Superior temporal gyrus (tissue), 1 donor: ENCODE results near the gene ZNF302.
A peak's percentile ranks its signal among the peaks of the same experiment; 100 is the strongest.
"Not testable (repeated sequence)": the region's sequence is repeated elsewhere in the genome, so short reads cannot be mapped to it uniquely, and the experiment has no call there.

Experiments
- DNase-seq: peaks from one replicate; pipeline ENCODE4 v3.0.0-alpha.2; 2016; ENCODE audit errors: extremely low spot score

Gene ZNF302

DNA sequence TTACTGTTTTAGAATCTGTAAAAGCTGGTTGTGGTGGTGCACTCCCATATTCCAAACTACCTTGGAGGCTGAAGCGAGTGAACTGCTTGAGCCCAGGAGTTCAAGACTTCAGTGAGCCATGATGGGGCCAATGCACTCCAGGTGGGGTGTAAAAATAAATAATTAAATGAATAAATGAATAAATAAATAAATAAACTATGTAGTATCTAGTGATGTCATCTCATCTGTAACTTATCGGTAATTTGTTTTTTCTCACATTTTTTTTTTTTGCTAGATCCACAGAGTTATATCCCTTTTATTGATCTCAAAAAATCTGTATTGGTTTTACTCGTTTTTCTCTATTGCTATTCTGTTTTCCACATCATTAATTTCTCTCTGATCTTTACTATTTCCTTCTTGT lies 5.5 kb upstream of the ZNF302 start:
- no peak for DNase-seq

DNA sequence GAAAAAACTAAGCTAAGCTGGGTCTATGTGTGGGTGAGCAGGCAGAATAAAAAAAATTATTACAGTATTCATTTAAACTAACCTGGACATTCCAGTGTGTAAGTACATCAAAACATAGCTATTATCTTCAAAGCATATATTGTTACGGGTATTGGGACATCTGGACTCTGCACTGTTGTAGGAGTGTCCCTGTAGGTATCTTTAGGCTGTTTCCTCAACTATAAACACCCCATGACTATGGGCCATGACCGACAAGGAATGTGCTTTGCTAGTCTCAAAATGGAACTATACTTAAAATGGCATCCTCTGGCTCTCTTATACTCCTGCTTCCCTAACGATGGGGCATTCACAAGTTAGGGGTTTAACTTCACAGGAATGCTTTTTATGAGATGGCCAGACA lies 3.9 kb upstream of the ZNF302 start:
- no peak for DNase-seq

DNA sequence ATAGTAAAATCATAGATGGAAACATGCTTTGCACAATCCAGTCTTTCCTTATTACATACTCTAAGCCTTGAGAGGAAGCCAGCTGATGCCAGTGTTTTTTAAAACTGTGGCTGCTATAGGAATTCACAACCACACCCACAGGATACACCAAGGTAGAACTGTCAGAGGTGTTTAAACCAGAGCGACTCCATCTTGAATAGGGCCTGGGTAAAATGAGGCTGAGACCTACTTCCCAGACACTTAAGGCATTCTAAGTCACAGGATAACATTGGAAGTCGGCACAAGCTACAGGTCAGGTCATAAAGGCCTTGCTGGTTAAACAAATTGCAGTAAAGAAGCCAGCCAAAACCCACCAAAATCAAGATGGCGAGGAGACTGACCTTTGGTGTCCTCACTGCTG lies 2.2 kb upstream of the ZNF302 start:
- DNase-seq = no peak

DNA sequence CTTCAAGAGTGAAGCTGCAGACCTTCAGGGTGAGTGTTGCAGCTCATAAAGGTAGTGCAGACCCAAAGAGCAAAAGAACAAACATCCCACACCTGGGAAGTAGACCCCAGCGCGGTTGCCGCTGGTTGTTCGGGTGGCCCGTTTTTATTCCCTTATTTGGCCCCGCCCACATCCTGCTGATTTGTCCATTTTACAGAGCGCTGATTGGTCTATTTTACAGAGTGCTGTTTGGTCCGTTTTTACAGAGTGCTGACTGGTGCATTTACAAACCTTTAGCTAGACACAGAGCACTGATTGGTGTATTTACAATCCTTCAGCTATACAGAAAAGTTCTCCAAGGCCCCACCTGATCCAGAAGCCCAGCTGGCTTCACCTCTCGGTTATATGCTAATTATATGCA lies 1.6 kb upstream of the ZNF302 start:
- DNase-seq = no peak

DNA sequence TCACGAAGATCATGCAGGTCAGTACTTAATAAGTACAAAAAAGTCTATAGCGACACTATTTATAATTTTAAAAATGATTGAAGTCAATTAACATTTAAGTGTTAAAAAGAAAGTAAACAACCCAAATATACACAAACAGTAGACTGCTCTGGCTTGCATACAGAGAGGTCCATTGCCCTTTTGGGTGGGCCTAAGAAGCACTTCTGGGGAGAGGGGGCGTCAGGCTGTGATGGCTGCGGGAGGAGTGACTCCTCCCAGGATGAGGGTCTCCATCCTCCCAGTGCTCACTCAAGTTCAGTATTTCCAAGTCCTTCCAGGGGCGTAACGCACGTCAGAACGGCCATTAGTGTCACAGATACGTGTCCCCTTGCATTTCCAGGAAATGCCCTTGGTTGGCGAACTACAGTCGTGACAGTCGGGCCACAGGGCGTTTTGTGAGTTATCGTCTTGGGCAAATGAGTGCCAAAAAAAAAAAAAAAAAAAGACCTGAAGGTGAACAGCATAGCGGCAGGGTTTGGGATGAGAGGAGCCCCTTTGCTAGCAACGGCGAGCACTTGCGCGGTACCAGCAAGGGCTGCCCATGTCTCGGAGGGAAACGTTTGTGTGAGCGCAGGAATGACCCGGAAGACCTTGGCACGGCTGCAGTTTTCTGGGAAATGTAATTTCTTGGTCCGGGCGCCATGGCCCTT lies 637 bp upstream of the ZNF302 start, which contains the start of gene SCGB2B2:
SCGB2B2 (minus strand) TSS at position 463 of the 689 bp plus-strand sequence. CDS start 82,596 bp downstream, outside the sequence.
- DNase-seq = peak; percentile 96

DNA sequence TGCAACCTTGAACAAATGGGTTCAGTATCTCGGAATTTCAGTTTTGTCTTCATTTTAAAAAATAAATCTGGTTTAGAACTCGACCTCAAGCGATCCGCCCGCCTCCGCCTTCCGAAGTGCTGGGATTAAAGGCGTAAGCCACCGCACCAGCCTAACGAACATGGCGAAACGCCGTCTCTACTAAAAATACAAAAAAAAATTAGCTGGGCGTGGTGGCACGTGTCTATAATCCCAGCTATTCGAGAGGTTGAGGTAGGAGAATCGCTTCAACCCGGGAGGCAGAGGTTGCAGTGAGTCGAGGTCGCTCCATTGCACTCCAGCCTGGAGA lies 571 bp downstream of the ZNF302 start:
- no peak for DNase-seq

DNA sequence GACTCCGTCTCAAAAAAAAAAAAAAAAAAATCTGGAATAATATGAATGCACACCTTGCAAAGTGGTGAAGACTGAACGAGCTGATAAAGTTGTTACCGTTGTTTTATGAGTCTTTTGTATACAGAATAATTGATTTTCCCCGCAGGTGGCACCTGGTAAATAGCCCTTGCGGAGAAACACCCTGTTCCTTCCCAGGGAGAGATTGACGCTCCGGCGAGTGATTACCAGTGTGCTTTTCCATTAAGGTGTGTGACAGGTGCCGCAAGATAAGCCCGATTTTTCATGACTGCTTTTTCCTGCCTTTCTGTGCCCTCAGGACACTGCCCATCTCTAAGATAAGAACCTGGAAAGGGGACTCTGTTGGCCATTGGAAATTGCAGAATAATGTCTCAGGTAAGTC lies 943 bp downstream of the ZNF302 start:
- no peak for DNase-seq

DNA sequence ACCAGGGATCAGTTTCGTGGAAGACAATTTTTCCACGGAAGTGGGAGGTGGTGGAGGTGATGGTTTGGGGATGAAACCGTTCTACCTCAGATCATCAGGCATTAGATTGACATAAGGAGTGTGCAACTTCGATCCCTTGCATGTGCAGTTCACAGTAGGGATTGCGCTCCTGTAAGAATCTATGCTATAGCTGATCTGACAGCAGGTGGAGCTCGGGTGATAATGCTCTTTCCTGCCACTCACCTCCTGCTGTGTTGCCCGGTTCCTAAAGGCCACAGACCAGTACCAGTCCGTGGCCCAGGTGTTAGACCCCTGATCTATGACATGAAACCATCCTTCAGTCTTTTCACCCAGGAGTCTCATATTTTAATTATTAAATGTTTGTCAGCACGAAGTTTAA lies 4.0 kb downstream of the ZNF302 start:
- no peak for DNase-seq

DNA sequence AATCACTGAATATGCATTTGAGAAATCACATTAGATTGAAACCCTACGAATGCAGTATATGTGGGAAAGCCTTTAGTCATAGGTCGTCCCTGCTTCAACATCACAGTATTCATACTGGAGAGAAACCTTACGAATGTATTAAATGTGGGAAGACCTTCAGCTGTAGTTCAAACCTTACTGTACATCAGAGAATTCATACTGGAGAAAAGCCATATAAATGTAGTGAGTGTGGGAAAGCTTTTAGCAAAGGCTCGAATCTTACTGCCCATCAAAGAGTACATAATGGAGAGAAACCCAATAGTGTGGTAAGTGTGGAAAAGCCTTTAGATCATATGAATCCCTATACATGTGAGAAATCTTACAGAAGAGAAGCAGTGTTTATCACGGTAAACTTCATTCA lies 7.8 kb downstream of the ZNF302 start:
- DNase-seq = not testable (repeated sequence)

DNA sequence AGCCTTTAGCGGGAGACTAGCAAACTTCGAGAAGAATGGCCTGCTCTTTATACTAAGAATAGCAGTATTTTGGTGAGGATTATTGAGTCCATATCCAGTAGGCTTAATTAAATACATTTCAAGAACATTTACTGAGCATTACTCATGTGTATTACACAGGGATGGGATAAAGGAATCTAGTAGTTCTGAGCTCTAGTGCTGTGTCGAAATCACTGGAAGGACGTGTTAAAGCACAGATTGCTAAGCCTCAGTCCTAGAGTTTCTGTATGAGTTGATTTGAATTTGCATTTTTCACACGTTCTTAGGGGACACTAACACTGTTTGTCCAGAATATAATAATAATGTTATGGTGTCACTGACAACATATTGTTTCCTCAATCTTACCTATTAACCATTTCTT lies 9.0 kb downstream of the ZNF302 start:
- DNase-seq = no peak

DNA sequence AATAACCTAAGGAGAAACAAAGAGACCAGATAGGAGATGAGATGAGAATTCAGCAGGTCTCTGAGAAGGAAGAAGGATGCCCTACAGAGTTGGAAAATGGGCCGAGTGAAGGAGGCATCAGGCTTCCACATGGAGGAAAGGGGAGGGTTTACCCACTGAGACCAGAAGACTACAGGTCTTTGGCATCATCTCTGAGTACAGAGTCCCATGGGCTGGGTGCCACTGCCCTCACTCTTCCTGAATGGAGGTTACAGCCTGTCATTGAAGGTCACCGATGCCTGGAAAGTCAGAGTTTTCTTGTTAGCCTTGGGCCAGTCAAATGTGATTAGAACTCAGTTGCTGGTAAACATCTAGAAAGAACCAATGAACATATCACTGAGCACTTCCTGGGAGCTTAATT lies 9.9 kb downstream of the ZNF302 start:
- no peak for DNase-seq

DNA sequence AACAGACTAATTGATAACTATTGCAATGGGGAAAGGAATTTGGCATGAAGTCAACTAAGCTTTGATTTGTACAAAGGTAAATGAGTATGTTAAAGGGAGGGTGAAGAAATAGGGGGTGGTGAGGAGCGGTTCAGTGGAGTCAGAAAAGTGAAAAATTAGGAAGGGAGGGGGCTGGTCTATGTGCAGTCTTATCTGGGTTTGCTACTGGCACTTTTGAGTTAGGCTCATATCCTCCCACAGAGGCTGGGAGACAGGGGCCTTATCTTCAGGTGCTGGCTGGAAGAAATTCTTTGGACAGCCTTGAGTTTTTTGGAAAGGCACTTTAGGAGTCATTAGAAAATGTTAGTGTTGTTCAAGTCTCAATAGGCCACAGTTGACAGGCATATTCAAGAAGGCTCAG lies 11.1 kb downstream of the ZNF302 start:
- DNase-seq = no peak

DNA sequence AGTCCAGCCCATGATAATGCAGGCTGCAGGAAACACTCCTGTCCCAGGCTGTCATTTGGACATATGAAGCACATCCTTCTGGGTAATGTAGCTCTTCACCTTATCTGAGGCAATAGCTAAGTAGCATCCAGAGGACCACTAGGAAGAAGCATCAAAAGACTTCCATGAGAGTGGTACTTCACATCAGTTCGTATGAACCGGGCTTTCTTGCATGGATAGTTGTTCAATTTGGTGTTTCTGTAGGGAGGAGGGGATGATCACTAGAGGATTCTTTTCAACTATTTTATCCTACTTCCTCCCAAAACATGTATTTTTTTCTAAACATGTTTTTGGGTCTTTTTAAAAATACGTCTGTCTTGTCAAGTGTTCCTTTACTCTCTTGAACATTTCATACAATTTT lies 12.9 kb downstream of the ZNF302 start:
- no peak for DNase-seq

DNA sequence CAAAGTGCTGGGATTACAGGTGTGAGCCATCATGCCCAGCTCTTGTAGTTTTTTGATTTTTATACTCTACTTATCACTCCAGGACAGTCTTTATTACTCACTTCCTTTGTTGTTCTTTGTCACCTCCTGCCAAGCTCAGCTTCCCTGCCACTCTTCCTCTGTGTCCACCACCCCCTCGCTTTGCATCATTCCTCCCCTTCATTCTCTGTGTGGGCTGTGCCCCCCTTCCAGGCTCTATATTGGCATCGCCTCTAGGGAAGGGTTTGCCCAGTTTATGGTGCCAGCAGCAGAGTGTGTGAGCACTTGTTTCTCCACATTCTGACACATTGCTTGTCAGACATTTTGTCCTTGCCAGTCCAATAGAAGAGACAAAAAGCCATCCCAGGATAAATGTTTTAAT lies 15.1 kb downstream of the ZNF302 start:
- no peak for DNase-seq

DNA sequence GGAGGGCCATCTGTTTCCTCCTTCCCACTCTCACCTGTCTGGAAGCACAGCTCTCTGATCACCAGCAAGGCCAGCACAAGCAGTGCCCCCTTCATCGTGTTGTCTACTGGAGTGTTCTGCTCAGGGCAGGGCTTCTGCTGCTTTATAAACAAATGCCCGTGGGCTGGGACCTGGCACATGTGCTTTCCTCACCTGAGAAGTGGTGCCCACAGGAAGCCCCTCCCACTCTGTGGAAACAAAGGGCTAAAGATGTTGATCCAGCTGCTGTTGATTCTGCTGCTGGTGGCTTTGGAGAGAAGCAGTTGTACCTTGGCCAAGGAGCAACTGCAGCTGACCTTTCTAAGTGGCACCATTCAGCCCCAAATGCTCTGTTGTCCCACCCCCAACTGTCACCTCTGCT lies 30.2 kb downstream of the ZNF302 start:
- DNase-seq = no peak

DNA sequence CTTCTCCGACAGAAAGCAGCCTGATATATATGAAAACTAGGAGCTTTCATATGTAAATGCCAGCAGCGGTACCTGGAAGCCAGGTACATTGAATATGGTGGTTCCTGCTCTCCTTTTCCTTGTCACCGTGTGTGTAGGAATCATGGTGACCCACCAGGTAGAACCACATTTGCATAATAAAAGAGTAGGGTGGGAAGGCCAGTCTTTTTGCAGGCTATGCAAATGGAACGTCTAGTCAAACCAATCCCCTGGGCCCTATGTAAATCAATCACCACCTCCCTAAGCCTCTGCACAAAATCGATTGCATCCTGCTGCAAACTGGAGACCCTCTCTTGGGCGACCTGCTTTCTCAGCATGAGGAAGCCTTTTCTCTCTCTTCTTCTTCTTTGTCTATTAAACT lies 34.4 kb downstream of the ZNF302 start:
- no peak for DNase-seq

DNA sequence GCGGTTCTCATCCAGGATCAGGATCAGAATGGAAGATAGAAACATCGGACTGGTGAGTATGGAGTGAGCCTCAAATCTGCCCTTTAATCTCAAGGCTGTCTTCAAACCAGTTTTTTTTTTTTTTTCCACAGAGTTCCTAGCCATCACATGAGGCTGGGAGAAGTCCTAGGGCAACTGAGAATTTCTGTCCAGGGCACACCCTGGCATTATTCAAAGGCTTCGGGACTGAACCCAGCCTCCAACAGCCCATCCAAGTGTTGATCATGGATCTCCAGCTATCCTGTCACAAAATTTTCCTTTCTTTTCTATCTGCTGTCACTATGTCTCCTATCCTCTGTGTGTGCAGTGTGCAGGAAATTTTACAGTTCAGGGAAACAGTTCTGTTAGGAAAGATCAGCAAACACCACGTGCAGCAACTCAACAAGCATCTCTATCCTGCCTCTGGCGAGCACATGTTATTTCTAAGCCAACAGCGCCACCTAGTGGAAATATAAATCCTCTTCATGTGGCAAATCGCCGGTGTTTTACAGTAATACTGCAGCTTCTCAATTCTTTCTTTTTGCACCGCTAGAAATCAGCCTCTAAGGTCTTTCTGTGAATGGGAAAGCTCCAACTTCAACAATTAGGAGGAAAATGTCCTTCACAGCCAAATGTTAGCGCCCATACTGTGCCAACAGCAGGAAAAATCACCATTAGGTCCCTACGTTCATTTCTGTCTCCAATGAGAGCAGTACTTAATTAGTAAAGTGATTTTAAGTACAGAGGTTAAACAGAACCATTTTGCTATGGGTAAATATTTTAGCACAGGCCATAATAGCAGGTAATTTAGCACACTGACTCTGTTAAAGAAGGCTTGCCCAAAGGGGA lies 35.1 kb downstream of the ZNF302 start:
- peak; percentile 92 for DNase-seq

DNA sequence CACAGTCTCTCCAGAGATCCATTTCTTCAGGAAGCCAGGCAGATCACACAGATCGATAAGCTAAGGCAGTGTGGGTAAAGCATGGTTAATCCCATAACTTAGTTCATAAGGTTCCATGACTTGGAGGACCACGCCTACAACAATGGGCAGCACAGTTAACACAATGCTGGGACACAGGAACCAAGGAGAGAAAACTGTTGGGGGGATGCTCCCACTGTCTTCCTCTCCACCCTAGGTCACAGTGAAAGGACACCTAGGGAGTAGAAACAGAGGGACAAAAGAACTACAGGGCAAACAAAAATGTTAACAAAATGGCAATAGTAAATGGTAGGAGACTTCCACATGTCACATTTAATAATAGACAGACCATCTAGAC lies 35.8 kb downstream of the ZNF302 start:
- no peak for DNase-seq

DNA sequence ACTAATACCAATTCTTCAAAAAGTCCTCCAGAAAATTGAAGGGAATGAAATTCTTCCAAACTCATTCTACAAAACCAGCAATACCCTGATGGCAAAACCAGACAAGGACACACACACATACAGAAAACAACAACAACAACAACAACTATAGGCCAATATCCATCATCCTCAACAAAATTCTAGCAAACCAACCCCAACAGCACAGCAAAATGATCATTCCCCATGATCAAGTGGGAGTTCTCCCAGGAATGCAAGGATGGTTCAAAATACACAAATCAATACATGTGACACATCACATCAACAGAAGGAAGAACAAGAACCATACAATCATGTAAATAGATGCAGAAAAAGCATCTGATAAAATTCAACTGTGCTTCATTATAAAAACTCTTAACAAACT lies 37.9 kb downstream of the ZNF302 start:
- no peak for DNase-seq

DNA sequence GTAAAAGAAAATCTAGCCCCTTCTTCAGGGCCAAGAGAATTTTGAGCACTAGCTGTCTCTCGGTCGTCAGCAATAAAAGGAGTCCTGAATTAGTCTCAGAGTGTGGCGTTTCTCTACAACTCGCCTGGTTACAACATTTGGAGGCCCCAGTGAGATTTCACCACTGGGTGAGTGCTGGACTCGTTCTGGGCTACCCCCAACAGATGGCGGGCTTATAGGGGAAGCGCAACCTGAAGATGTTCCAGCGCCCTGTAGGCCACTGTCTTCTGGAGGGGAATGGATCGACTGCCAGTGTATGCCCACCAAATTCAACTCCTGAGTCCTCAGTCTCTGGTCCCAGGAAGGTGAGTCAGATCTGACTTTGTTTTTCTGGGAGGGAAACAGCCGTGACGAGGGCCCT lies 44.9 kb downstream of the ZNF302 start:
- DNase-seq = no peak

DNA sequence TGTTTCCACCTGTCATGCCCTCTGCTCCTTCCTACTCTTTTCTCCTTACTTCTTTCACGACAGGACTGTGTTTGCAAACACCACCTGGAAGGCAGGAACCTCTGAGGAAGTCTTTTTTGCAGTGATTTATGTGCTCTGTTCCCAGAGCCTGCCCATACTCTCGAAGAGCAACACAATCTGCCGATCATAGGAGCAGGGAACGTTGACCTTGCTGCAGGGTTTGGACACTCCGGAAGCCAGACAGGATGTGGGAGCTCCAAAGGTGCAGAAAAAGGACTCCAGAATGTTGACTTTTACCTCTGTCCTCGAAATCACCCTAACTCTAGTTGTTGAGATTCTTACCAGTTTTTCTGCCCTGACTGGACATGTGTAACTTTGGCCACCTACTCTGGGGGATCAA lies 47.9 kb downstream of the ZNF302 start:
- no peak for DNase-seq

DNA sequence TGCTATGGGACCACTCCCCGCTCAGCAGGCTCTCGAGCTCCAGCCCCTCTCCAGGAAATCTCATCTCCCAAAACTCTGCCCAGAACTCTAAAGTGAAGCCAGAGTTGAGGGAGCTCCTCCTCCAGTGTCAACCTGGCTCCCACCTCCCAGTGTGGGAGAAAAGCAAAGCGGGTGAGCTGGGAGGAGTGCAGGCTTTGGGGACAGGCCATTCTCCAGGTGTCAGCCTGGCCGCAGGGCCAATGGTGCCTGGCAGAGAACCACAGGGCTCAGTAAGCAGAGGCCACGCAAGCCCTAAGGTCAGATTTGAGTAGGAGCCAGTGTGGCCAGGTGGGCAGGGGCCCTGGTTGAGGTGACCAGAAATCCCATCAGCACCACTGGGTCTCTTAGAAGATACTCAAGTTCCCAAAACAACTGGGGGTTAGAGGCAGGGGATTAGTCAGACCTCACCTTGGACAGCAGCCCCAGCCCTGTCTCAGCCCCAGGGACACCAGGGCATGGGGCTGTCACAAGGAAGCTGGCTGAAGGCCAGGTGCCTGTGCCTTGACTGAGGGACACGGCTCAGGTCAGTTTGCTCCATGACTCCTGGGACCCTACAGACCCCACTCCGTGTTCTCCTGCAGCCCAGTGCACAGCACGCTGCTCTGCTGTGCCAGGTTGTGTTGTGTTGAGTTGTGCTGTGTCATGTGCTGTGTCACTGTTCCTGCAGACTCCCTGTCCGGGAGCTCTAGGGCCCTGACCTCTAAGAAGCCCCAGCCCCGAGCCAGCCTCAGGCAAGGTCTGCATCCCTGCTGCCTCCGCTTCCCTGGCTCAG lies 53.7 kb downstream of the ZNF302 start:
- no peak for DNase-seq

DNA sequence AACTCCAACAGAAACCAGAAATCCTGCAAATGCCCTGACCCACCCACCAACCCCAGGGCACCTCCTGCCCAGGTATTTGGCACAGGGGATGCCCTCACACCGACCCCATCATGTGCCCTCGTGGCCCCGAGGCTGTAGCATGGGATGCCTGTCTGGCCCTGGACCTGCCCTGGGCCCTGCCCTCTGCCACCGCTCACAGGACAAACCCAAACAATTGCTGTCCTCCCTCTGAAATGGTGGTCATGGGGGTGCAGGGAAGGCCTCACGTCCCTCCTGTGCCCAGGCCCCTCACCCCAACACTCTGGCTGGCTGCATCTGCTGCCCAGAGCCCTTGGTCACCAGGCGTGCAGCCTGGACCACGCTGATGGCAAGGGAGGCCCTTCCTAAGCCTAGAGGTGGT lies 54.5 kb downstream of the ZNF302 start:
- no peak for DNase-seq
